Activated CD8-positive, alpha-beta memory T cell treated with anti-CD3 and anti-CD28 coated beads, Interleukin-2, amount 50 U/mL, for 24 hours (primary cell): ENCODE results near the gene PDE4D.
"Not testable (repeated sequence)": the region's sequence is repeated elsewhere in the genome, so short reads cannot be mapped to it uniquely, and the experiment has no call there.

Source experiments
- DNase-seq: peaks from one replicate; pipeline ENCODE4 v3.0.0-alpha.2; 2020; ENCODE audit errors: extremely low read depth

The PDE4D gene

DNA sequence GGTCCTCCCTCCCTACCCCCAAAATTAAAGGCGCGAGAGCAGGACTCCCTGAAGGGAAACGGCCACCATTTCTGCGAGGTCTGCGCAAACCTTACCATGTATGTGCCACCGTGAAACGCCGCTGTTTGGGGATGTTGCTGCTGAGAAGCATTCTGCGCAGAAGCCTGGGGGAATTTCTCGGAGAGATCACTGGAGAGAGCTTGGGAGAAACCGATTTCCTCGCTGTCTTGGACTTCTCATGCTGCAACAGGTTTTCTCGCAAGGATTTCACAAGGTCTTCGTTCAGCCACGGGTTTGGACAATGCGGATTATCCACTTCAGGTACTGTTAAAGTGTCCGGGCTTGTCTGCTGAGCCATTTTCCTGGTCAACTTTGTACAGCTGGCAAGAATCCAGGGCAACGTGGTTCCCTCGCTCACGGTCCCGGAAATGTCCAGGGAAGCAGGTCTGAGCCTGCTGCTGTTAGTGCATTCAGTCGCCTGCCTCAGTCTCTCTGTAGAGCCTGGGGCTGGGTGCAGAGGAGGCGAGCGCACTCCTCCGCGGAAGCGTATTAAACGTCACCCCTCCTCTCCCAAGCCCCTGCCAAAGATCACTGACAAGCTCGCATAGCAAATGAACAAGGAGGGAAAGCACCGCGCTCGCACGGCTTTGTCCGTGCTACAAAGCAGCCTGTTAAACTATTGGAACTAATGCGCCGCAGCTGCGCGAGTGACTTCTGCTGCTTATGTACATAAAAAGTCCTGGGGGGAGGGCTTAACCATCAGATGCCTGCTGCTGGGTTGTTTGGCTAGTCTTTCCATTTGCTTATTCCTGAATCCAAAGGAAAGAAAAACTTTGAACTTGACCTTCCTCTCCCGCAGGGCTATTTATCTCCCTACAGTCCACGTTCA is 125.1 kb downstream of the PDE4D start:
- DNase-seq: no peak

DNA sequence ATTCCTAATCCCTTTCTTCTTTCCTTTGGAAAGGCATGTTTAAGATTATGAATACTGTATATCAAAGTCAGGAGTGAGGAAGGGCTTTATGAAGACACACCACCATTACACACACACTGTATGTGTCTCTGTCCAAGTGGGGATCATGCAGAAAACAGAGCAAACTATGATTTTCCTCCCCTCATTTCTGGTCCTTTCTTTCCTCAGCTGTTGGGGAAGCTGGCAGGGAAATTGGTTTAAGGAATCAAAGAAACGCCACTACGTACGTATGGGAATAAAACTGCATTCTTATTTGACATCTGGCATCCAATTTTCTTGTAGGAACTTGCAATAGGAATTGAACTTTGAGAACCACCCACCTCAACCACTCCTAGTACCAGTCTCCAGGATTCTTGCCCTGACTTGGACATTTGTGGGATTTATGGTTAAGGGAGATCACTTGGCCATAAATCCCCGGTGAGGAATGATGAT is 125.8 kb downstream of the PDE4D start:
- no peak for DNase-seq

DNA sequence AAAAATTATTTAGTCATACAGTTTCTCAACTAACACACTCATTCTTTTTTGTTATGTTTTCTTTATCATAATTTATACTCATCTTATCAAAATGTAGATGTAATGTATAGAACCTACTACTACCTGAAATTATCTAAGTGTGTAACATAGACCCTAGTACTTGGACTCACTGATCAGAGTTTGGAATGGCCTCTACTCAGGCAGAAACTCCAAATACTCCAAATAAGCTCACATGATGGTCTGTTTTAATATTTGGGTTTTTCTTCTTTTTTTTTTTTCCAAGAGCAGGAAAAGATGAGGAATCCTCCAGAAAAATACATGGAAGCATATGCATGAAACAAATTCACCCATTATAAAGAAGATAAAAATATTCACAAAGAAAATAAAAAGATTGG is 126.3 kb downstream of the PDE4D start:
- DNase-seq: no peak

GRCh38 chr5:59766427-59767210 is 126.9 kb downstream of the PDE4D start:
- DNase-seq: no peak

DNA sequence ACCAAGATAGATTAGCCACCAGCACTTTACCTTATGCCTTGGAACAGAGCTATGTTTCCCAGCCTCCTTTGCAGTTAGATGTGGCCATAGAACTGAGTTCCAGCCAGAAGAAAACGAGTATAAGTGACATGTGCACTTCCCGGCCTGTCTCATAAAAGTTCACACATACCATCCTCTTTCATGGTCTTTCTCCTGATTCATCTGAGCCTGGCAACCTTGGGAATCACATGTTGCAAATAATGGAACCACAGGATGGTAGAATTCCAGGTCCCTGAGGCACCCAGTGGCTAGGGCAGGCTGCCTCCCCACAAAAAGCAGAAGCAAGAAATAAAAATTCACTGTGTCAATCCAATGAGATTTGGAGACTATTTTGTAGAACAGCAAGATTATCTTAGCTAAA is 128.1 kb downstream of the PDE4D start:
- DNase-seq: no peak

DNA sequence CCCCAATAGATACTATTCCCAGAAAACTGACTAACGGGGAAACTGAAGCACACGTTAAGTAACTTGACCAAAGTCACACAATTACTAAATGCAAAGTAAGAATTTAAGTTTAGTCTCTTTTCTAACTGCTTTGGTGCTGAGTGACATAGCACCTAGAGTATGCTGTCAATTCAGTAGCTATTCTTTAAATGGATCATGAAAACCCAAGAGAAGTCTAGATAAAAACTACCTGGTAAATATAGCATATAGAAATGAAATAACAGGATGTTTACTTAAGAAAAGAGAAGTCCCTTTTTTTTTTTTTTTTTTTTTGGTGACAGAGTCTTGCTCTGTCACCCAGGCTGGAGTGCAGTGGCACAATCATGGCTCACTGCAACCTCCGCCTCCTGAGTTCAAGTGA is 129.2 kb downstream of the PDE4D start:
- DNase-seq: no peak

DNA sequence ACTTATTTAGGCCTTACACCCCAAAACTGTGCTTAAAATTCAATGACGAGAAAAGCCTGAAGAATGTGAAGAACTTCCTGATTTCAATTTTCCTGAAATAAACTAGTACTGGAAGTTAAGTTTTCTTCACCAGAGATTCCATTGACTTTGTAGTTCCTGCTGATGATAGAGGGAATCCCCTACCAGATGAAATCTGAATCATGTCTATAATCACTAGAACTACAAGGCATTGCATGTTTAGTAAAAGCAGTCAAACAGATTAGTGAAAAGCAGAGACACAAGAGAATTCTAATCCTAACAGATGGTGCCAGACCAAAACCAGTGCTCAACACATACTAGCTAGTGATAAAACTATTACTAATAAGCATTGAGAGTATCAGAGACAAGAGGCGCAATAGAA is 130.0 kb downstream of the PDE4D start:
- DNase-seq: no peak

- not testable (repeated sequence) for DNase-seq
Measured at GRCh38 chr5:59762232-59762631, 131.3 kb downstream of the PDE4D start.

- DNase-seq: no peak
Measured at GRCh38 chr5:59760785-59761348, 132.7 kb downstream of the PDE4D start.

- DNase-seq: no peak
Measured at GRCh38 chr5:59759600-59760351, 133.8 kb downstream of the PDE4D start.

DNA sequence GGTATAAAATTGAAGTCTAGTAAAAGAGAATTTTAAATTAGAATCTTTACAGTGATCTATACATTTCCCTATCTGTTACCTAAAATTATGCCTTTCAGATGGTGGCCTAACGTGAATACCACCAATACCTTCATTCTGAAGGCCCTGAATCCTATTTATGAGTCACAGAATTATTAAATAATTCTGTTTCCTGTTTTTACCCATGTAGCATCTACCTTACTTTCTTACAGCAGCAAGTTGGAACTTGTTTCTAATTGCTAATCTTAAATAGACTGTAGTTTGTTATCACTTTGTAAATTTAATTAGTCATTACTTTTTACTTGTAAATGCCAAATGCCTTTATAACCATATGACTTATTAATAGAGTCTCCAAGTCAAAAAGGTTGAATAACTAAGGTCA is 135.0 kb downstream of the PDE4D start:
- DNase-seq: no peak

DNA sequence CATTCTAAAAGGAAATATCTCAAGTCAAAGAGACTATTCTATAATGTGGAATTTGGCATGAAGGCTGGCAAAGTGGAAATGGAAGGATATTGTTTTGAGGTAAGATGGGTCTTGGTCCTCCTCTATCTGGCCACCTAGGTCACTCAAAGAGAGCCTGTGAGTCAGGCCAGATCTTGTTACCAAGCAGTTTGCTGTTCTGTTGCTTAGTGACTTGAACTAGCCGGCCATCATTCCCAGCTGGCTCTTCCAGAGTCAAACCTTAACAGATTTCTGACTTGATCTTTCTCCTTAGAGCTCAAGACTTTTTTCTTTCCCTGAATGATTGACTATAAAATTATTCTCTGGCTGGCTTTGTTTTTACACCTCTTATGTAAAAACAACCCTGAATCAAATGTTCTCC is 136.1 kb downstream of the PDE4D start:
- DNase-seq: no peak

GRCh38 chr5:59756373-59757035 is 137.0 kb downstream of the PDE4D start:
- DNase-seq: no peak

GRCh38 chr5:59755476-59755875 is 138.1 kb downstream of the PDE4D start:
- DNase-seq: no peak

GRCh38 chr5:59753599-59753998 is 139.9 kb downstream of the PDE4D start:
- DNase-seq: no peak

DNA sequence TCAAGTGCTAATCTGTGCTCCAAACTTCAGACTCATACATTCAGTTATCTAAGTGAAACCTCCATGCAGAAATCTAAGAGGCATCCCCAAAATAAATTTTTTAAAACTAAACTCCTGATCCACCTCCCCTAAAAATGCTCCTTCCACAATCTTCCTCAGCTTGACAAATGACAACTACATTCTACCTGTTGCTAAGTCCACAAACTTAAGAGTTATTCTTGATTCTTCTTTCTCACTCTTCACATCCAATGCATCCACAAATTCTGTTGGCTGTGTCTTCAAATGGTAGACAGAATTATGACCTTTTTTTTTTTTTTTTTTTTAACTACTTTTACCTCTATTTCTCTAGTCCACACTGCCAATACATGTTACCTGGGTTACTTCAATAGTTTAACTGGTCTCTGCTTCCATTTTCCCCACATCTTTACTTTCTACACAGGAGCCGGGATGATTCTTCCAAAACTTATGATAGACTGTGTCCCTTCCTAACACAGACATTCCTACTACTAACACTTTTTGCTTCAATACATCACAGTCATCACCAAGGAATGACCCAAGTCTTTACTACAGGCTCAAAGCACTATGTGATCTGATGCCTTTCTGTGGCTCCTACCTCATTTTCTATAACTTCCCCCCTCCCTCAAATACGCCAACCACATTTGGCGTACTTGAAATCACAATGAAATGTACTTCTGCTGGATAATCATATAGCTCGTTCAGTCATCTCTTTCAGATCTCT is 143.6 kb downstream of the PDE4D start:
- no peak for DNase-seq

GRCh38 chr5:59748036-59748663 is 145.4 kb downstream of the PDE4D start:
- not testable (repeated sequence) for DNase-seq

- no peak for DNase-seq
Measured at GRCh38 chr5:59746241-59746765, 147.2 kb downstream of the PDE4D start.

- DNase-seq: no peak
Measured at GRCh38 chr5:59745415-59745863, 148.1 kb downstream of the PDE4D start.

GRCh38 chr5:59744531-59744992 is 149.0 kb downstream of the PDE4D start:
- DNase-seq: no peak
